Subcutaneous adipose tissue (tissue), 4 donors: ENCODE results near the gene PCSK7. TPM values are rescaled to one million over a fixed set of nuclear protein-coding genes. Genes with fewer than 3 reads are reported as not detected.

ENCODE experiments used
- total RNA-seq, 4 donors: library from RNA; depleted of rRNA; stranded (reverse); fragments of >200 nt; gene quantifications; one replicate each; pipeline ENCODE4 v1.1.0, GENCODE V29; 2016
- TF ChIP-seq, protein P1 (sequence below): fragments of 450-650 bp; IDR thresholded peaks from one replicate; pipeline ENCODE4 v1.5.1; 2016; ENCODE audit warnings: low read depth, mild to moderate bottlenecking, control low read depth, antibody characterized with exemption, moderate library complexity

Gene PCSK7
- total RNA-seq, 4 donors from 2014 or later, result 26.2 to 91.0 (median 46.3) TPM

DNA sequence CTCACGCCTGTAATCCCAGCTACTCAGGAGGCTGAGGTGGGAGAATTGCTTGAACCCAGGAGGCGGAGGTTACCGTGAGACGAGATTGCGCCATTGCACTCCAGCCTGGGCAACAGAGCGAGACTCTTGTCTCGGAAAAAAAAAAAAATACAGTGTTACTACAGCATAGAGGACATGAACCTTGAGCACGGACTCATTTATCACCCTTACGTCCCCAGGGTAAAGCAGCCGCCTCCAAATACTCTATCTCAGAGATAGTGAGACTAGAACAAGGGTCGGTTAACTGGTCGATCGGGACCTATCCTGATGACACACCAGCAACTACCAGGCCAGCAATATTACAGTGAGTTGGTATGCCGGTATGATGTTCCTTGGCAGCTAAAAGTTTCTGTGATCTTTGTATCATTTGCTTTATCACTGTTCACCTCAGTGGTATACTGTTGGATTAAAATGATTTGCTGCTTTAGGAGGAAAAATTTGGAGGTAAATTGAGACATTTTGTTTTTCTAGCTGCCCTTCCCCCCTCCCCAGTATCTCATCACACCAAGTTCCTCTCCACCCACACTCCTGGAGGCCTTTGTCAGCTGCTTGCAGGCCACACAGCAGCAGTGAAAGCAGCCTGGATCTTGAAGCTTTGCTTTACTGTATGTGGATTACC is 60.3 kb downstream of the PCSK7 start:
- TF ChIP-seq, protein P1, sequence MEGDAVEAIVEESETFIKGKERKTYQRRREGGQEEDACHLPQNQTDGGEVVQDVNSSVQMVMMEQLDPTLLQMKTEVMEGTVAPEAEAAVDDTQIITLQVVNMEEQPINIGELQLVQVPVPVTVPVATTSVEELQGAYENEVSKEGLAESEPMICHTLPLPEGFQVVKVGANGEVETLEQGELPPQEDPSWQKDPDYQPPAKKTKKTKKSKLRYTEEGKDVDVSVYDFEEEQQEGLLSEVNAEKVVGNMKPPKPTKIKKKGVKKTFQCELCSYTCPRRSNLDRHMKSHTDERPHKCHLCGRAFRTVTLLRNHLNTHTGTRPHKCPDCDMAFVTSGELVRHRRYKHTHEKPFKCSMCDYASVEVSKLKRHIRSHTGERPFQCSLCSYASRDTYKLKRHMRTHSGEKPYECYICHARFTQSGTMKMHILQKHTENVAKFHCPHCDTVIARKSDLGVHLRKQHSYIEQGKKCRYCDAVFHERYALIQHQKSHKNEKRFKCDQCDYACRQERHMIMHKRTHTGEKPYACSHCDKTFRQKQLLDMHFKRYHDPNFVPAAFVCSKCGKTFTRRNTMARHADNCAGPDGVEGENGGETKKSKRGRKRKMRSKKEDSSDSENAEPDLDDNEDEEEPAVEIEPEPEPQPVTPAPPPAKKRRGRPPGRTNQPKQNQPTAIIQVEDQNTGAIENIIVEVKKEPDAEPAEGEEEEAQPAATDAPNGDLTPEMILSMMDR, result no peak

DNA sequence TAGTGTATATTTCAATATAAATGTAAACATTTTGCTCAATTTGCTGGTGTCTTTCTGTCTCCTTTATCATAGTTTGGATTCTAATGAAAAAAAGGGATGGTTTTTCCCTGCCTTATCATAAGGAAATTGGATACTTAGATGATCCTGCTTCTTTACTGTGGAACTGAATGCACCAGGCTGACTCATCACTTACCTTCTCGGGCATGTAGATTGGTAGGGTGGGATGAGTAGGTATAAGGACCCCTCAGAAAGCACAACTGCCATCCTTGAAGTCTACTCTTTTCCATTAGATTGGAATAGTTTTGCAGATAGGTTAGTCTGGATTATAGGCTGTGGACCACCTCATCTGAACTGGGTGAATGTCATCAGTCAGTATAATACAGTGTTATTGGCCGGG is 60.9 kb downstream of the PCSK7 start:
- TF ChIP-seq, protein P1, result no peak

DNA sequence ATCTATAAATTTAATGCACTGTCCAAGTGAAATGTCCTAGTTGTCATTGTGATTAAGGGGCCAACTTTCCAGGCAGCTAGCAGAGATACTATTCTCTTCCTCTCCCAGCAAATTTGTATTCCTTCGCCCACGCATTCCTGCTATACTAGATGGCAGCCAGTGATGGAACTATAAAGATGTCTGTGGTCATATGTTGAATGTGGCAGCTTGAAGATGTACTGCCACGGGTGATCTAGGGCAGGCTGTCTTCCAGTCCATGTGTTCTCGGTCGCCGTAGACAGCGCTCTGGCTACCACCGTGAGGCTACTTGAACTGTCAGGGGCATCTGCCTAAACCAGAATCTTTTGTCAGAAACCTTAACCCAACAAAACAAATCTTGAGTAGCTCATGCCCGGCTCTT is 61.7 kb downstream of the PCSK7 start:
- TF ChIP-seq, protein P1, result no peak

DNA sequence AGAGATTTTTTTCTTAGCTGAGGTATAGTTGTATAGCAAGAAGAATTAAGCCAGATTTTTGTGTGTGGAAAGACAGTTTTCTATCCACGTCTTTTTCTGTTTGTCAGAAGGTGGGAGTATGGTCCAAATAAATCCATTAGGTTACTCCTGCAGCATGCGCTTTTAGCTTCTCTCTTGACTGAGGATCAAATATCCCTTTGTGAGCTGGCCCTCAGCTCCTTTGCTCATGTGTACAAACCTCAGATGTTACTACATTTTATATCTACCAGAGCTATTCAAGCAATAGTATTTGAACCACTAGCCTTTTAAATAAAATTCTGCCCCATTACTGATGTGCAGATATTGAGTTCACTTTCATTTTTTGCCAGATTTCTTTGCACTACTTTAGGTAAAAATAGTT is 62.1 kb downstream of the PCSK7 start:
- TF ChIP-seq, protein P1, result no peak

DNA sequence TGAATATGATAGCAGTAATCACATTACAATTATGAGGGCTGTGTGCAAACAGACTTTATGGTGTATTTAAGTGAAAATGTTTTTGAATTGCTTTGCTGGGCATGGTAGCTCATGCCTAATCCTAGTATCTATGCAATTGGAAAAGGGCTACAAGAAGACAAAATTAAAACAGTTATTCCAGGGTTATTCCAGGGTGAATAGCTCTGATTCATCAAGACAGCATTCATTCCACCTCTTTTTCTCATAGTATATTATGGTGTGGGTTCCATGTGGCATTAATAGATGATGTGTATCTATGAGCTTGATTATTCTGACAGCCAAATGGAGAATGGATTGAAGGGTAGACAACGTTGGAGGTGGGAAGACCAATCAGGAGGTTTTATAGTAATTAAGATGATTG is 65.4 kb downstream of the PCSK7 start:
- TF ChIP-seq, protein P1, result no peak

DNA sequence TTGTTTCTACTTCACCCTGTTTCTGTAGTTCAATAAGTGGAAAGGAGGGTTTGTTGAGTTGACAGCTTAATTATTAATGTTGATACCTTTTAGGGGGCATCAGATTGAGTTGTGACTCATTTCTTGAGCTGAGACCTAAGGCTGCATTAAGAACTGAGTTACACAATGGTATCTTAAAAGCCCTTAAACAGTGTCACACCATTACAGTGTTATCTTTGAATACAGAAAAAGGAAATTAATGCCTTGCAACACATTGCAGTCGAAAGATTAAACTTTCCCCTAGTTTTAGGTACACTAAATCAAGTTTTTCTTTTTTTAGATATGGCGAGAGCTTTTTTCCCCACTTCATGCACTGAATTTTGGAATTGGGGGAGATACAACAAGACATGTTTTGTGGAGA is 71.0 kb downstream of the PCSK7 start:
- TF ChIP-seq, protein P1, result no peak

DNA sequence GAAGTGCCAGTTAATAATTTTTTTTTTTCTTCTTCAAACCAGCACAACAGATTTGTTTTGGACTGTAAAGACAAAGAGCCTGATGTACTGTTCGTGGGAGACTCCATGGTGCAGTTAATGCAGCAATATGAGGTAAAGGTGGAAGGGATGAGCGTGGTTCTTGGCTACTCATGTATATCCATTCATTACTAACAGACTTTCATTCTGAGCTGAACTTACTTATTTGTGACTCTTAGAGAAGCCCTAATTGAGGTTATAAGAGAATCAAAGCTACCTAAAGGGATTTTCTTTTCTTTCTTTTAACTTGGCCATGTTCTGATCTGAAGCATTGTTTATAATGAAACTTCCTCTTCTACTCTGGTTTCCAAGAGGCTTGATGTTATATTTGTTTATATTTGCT is 72.0 kb downstream of the PCSK7 start:
- TF ChIP-seq, protein P1, result no peak
